GM19463 (cell line): Measurements from ENCODE around the gene KDSR.

Source experiments
- ATAC-seq: cut with Tn5 transposase; IDR thresholded peaks from one replicate; pipeline ENCODE4 v1.9.1; 2021; ENCODE audit warnings: mild to moderate bottlenecking, moderate library complexity; ENCODE audit not compliant: unreplicated experiment

KDSR gene

DNA sequence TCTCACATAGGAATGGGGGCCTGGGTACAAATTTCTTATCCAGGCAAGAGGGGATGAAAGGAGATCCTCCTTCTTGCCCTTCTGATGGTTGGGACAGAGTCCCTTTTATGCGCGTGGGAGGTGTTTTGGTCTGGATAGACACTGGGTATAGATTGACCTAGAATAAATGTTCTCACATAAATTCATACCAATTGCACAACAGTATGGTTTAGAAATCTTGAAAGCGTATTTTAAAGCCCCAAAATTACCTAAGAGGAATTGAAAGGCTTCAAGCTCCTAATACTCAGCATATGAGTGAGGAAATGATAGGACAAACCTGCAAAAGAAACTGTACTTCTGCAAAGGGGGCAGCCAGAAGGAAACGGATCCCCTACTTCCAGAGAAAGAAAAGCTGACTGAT lies 44.8 kb downstream of the KDSR start:
- ATAC-seq, result no peak

DNA sequence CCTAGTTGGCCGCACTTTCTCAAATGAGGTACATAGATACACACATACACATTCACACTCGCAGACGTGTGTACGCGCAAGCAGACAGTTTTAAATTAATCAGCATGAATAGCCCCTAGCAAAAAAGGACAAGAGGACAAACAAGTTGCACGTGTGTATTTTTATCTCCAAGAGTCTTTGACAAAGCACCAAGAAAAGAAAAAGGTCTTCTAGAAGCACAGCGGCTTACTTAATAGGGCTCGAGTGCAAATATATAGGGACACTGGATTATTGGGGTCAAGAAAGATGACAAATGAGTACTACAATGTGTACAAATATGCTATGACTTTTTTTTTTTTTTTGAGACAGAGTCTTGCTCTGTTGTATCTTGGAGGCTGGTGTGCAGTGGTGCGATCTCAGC lies 45.7 kb downstream of the KDSR start:
- ATAC-seq, result no peak

DNA sequence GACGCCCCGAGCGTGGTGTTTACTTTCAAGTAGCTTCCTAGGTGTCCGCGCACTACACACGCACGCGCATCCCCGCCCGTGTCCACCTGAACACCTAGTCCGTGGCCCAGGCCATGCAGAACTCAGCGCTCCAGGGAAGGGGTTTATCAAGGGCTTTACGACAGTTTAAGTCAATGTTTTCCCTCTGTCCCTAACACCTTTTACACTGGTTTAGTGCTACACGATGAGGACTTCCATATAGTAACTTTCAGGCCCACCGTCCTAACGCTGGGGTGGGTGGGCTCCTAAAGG lies 46.1 kb downstream of the KDSR start:
- no peak for ATAC-seq

DNA sequence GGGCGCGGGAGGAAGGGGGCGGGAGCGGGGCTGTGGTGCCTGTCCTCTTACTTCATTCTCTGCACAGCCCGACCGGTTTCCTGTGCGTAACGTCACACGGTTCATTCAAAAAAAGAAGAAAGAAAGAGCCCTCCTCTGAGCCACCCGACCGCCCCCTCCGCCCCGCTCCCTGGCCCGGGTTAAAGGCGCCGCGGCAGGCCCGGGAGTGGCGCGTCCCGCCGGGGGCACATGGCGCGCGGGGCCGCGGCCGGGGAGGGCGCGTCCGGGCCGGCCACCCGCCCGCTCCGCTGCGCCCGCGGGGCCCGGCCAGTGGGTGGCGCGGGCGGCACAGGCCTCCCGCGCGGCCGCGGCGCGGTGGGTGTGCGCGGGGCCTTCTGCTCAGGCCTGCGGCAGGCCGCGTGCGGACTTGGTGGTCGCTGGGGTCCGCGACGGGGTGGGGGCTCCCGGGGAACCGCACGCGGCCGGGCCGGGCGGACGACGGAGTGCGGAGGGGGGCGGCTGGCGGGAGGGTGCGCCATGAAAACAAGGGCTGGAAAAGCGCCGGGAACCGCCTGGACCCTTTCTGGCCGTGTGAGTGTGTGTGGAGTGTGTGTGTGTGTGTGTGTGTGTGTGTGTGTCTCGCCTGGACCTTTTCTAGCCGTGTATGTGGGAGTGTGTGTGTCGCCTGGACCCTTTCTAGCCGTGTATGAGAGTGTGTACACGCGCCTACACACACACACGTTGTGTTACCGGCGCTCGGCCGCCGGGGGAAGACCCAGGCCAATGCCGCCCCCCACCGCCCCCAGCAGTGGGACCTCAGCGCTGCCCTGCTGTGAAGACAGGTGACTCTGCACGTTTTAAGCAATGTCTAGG lies 46.7 kb downstream of the KDSR start:
- peak; percentile 55 for ATAC-seq

DNA sequence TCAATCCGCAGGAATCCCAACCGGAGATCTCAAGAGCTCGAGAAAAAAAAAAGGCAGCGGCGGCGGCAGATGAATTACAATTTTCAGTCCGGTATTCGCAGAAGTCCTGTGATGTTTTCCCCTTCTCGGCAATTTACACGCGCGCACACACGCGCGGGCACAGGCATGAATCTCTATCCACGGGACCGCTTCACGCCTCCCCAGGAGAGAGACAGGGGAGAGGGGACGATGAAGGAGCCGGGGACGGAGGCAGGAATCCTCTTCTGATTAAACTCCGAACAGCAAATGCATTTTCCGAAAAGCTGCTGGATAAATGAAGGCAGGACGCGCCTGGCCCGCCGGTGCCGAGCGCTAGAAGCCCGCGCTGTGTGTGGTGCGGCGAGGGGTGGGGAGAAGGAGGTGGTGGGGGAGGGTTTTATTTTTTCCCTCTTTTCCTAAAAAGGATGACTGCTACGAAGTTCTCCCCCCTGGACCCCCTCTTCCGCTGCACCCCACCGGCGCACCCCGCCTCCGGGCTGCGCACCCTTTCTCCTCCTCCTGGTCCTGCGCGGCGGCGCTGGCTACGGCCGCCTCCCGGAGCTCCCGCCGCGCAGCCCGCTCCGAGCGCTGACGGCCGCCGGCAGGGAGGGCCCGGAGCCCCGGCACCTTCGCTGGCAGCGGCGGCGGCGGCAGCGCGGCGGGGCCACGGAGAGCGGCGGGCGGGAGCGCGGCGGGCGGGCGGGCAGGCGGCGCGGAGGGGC lies 47.5 kb downstream of the KDSR start, which contains the start of gene BCL2:
BCL2 (minus strand) TSS at position 387 of the 740 bp plus-strand sequence.
- peak; percentile 5 for ATAC-seq

DNA sequence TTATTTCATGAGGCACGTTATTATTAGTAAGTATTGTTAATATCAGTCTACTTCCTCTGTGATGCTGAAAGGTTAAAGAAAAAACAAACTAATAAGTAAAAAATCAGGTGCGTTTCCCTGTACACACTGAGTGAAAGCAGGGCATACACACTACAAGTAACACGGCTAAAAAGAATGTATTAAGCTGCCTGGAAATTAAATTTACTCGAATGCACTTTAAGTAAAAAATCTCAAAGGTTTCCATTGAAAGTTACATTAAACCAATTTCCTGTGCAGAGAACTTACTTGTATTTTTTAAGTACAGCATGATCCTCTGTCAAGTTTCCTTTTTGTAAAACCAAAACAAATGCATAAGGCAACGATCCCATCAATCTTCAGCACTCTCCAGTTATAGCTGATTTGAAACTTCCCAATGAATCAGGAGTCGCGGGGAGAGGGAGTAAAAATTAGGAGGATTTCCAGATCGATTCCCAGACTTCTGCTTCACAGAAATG lies 48.1 kb downstream of the KDSR start:
- no peak for ATAC-seq

DNA sequence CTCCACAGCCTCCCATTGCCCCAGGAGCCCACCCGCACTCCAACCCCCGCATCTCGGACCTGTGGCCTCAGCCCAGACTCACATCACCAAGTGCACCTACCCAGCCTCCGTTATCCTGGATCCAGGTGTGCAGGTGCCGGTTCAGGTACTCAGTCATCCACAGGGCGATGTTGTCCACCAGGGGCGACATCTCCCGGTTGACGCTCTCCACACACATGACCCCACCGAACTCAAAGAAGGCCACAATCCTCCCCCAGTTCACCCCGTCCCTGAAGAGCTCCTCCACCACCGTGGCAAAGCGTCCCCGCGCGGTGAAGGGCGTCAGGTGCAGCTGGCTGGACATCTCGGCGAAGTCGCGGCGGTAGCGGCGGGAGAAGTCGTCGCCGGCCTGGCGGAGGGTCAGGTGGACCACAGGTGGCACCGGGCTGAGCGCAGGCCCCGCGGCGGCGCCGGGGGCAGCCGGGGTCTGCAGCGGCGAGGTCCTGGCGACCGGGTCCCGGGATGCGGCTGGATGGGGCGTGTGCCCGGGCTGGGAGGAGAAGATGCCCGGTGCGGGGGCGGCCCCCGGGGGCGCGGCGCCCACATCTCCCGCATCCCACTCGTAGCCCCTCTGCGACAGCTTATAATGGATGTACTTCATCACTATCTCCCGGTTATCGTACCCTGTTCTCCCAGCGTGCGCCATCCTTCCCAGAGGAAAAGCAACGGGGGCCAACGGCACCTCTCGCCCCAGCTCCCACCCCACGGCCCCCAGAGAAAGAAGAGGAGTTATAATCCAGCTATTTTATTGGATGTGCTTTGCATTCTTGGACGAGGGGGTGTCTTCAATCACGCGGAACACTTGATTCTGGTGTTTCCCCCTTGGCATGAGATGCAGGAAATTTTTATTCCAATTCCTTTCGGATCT lies 48.8 kb downstream of the KDSR start:
- ATAC-seq, result peak; percentile 39

DNA sequence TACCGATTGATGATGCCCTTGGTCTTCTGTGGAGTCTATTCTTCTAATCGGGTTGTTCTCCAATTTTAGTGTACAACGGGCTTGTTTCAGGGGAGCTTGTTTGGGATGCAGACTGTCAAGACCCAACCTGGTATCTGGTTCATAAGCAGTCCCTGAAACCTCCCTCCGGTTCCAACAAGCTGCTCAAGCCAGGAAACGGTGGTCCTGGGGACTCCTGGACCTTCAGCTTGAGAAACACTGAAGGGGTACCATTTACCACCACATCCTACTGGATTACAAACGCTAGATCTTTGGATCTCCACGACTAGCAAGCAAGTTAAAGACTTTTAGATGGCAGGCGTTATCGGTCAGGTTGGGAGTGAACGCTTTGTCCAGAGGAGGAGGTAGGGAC lies 49.5 kb downstream of the KDSR start:
- no peak for ATAC-seq

DNA sequence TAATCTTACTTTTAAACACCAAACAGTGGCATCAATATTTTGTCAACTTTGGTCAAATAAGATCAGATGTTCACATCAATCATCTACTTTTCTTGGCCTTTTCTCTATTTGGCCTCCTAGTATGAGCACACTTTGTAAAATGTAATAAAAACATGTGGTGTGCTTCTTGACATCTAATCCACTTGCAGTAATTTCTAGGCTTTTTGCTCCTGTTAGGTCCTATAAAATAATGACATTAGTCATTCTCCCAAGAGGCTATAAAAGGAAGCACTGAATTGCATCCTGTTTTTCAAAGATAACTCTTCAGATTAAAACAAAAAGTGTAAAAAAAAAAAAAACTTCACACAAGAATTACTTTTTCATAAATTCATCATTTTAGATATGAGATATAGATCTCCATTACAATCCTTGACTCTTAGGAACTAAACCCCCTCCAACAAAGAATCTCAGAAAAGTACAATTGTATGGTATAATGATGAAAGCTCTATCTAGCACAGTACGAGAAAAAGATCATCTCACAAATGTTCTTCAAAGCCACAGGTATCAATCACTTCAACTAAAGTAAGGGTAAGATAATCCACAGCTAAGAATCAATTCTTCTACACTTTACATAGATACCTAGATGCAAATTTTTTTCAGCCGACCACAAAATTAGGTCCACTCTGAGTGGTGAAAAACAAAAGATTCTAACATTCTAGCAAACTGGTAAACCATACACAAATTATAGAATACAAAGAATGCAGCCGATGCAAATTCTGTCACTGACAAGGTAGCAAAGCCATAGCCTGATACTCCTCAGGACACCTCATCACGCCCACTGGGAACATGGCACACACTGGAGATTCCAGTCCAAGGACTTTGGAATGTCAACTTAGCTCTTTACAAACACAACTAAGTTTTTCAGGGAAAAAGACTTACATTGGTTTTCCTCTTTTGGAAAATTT lies 50.1 kb downstream of the KDSR start:
- ATAC-seq, result no peak

DNA sequence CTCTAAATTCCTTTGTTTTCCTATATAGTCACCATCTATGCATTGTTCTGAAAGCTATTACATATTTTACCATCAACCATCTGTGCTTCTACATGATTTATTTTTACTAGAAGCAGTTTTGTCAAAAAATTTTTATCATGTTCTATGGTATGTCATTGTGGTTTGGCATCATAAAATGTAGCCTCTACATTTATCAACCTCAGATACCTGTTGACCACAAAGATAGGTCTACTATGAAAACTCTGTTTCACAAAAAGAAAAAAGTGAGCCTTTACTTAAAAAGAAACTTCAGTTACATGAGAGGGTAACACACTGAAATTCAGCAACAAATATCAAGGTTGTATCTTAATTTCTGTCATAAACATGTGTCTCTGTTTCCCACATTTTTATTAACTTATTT lies 51.1 kb downstream of the KDSR start:
- ATAC-seq, result no peak

DNA sequence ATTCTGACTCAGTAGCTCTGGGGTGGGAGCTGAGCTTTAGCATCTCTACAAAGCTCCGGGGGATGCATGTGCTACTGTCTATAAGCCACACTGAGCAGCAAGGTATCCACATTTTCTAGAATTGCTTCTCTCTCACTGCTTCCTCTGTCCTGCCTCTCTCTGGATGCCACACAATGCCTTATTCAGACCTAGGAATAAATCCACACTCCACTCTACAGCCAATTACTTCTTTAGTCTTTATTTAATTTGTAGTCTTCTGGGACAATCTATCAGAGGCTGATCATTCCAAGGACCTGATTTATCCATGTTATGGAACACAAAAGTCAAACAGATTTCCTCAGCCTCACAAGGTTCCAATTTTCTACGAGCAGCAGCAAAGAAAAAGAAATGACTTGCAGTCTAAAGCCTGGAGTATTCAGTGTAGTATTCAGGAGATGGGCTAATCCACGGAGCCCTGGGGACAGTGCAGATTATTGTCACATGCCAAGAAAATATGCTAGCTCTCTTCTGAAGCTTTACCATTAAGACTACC lies 51.8 kb downstream of the KDSR start:
- ATAC-seq, result no peak

DNA sequence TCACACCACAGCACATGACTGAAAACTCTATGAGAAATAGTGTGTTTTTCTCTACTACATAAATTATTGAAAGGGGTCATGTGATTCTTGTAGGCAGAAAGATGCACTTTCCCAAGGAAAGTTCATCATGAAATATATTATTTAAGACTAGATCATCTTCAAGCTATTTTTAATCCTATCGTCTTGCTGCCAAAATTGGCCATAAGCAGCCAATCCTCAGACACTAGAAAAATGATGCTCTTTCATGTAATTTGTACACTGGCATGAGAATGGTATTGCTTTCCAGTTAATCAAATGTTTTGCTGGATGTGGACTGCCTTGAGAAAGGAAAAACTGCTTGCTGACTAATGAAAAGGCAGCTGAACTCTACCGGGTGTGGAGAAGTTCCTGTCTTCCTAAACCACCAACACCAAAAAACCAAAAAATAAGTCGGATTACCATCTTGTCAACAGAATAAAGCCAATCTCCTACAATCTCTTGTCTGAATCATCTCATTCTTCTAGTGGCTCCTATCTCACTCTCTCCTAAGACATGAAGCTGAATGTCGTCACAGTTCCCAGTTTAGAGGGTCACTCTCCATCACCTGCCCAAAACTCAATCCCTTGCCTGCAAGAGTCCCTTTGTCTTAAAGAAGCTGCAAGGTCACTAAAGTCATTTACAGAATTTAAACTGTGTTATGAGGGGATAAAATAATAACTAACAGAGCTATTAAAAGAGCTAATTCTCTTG lies 52.8 kb downstream of the KDSR start:
- ATAC-seq, result no peak

DNA sequence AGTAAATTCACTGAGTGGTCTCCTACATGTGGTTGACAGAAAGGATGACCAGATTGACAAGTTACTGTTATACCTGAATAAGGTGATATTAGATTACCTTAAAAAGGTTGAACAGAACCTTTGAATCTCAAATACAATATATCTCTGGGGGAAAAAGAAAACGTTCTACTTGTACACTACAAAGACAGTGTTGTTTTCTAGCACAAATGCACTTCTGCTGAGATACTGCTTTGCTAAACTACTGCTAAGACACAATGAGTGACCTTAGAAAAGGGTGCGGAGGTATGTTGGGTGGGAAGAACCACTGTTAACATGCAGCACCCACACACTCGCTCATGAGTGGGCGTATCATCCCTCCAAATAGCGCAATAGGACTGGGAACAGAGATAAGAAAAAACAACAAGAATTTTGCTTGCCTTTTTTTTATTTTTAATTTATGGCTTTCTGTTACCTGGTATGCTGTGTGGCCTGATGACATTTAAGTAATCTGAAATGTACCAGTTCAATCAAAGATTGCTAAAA lies 53.5 kb downstream of the KDSR start:
- no peak for ATAC-seq

DNA sequence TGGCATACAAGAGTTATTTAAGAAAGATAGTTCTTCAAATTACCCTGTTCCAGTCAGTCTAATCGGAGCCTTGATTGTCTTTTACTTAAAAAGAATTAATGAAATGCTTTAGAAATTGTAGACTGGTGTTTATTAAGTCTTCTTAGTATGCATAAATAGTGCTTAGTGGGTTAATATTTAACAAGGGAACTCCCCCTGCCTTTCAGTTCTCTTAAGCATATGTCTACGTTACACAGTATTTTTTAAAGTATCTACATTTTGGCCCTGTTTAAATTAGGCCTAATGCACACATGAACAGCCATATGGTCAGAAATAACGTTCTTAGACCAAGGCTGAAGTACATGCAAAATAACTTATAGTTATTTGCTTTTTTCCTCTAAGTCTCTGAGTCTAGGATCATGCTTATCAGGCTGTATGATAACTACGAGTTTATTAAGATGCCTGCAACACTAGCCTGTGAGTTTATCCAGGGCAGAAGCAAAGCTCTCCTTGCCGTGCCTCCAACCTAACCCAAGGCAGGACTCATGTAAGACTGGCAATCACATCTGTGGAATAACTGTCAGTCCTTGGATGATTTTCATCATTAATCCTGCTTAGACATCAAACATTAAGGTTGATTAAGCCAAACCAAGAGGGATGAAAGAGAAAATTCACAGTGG lies 54.1 kb downstream of the KDSR start:
- peak; percentile 28 for ATAC-seq

DNA sequence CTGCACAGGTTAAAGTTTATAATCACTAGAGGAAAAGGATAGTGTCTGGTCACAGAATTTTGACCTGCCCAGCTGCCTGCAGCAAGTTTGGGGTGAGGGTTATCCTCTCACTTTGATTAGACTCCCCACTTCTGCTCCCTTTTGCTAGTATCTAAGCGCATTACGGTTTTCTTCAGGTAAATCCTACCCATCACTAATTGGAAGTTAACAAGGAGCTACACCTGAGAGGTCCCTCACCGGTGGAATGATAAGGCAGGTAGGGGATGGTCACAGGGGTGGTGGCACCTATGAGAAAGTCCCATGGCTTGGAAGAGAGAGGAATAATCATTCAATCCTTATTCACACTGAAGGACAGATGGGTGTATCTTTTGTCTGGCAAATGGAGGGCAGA lies 55.0 kb downstream of the KDSR start:
- no peak for ATAC-seq

DNA sequence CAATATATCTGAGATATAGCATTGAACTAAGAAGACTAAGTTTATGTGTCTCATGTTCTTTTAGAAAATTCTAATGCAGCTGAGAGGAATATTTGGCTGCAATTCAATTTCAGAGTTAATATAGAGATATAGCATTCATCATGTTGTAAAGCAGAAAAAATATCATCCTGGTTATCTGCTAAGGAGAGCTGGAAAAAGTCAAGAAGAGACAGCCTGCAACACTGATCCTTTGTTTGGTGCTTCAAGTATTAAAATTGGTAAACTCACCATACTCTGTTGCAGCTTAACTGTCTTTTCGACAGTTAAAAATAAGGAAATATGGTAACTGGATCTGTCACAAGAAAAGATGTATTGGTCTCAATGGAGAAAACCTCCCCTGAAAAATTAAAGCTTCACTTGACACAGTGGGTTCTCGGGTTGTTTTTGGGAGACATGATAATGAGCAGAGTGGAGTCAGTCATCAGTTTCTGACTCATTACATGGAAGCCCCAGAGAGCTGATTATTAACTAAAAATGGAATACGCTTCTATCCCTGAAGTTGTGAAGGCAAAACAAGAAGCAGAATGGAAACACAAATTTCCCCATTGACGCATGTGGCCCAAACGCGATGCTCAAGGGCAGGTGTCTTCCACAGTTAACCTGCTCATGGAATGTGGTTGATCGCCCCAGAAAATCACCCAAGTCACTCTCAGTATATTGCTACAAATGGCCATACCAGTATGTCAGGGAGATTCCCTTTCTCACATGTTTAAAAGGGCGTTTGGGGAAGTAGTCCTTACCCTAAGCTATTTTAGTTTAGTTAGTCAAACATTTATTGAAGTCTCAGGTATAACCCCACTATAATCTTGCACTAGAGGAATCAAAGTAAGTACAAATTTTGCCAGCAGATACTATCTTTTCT lies 55.6 kb downstream of the KDSR start:
- ATAC-seq, result peak; percentile 65

DNA sequence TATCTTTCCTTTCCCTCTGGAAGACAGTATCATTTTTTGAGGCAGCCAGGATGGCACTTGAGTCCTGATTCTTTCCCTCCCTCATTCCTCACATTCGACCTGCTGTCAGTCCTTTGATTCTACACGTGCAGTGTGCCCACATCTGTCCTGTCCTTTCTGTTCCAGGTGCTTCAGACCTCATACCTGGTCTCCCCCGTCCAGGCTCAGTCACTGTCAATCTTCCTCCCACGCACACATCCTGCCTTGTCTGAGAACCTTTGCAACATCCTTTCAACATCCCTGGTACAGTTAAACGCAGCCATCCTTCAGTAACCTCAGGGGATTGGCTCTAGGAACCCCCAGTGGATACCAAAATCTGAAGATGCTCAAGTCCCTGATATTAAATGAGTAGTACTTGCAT lies 57.6 kb downstream of the KDSR start:
- no peak for ATAC-seq
